Kidney epithelial cell (primary cell): ENCODE results near the gene TOMM20. TPM values are rescaled to one million over a fixed set of nuclear protein-coding genes. Genes with fewer than 3 reads are reported as not detected.

Experiments used
- DNase-seq: peaks from one replicate; pipeline ENCODE4 v3.0.0-alpha.2; 2010; ENCODE audit warnings: low read depth
- H3K27me3 ChIP-seq: 2 replicates; pipeline ENCODE4 v1.6.0; 2011; ENCODE audit warnings: low read length; ENCODE audit not compliant: control insufficient read depth, insufficient read depth
- H3K36me3 ChIP-seq: 2 replicates; pipeline ENCODE4 v1.5.1; 2011; ENCODE audit warnings: low read length; ENCODE audit not compliant: control insufficient read depth, insufficient read depth
- H3K4me3 ChIP-seq: 2 replicates; pipeline ENCODE4 v1.5.1; 2011; ENCODE audit warnings: low read depth, mild to moderate bottlenecking, control low read depth, low read length
- CTCF ChIP-seq: IDR thresholded peaks from 2 replicates; pipeline ENCODE4 v1.5.1; 2011; ENCODE audit warnings: mild to moderate bottlenecking, moderate library complexity, low read length, control low read depth, inconsistent platforms; ENCODE audit not compliant: insufficient read depth, poor library complexity, severe bottlenecking
- total RNA-seq: library from RNA; depleted of rRNA; stranded (reverse); fragments of >200 nt; gene quantifications from 2 replicates; pipeline ENCODE4 v1.2.3, GENCODE V29; 2015

TOMM20 gene
- total RNA-seq, 1 donor from 2014 or later, result 139 TPM

GRCh38 chr1:235079443-235080296 is 49.0 kb downstream of the TOMM20 start:
- H3K4me3 ChIP-seq, result no peak overlapping the region
- DNase-seq, result peak; percentile 95
- no peaks in the 10 kb centered on the region for H3K27me3 ChIP-seq
- no peak for TF ChIP-seq CTCF
- H3K36me3 ChIP-seq, result no peaks in the 10 kb centered on the region

GRCh38 chr1:235078480-235079381 is 49.9 kb downstream of the TOMM20 start:
- no peaks in the 10 kb centered on the region for H3K36me3 ChIP-seq
- no peak for DNase-seq

GRCh38 chr1:235077571-235078479 is 50.8 kb downstream of the TOMM20 start:
- no peak for DNase-seq
- Histone ChIP-seq H3K36me3 (no peaks in the 10 kb centered on the region), H3K27me3 (no peaks in the 10 kb centered on the region), H3K4me3 (no peak overlapping the region)
- no peak for TF ChIP-seq CTCF

More at GRCh38 chr1:235078480-235079381, 49.9 kb downstream of the TOMM20 start:
- Histone ChIP-seq H3K27me3 (no peaks in the 10 kb centered on the region), H3K4me3 (no peak overlapping the region)
- TF ChIP-seq CTCF, result no peak

GRCh38 chr1:235077163-235077540 is 51.5 kb downstream of the TOMM20 start:
- TF ChIP-seq CTCF, result no peak
- Histone ChIP-seq H3K27me3 (no peaks in the 10 kb centered on the region), H3K4me3 (no peak overlapping the region), H3K36me3 (no peaks in the 10 kb centered on the region)
- no peak for DNase-seq

- TF ChIP-seq CTCF, result no peak
- Histone ChIP-seq H3K36me3 (no peaks in the 10 kb centered on the region), H3K27me3 (no peaks in the 10 kb centered on the region), H3K4me3 (no peak overlapping the region)
- DNase-seq, result no peak
Measured at GRCh38 chr1:235076504-235077162, 52.0 kb downstream of the TOMM20 start.
